Colonic mucosa (tissue), 4 donors: Measurements from ENCODE around the gene TMPRSS11F. TPM values are rescaled to one million over a fixed set of nuclear protein-coding genes. Genes with fewer than 3 reads are reported as not detected.

ENCODE experiments used
- DNase-seq: peaks from one replicate; pipeline ENCODE4 v3.0.0-alpha.2; 2020
- H3K27ac ChIP-seq: fragments of 200-600 bp; one replicate; pipeline ENCODE4 v1.8.0; 2021
- H3K27me3 ChIP-seq: fragments of 200-600 bp; one replicate; pipeline ENCODE4 v1.8.0; 2021
- H3K36me3 ChIP-seq: fragments of 200-600 bp; one replicate; pipeline ENCODE4 v1.8.0; 2021
- H3K4me1 ChIP-seq: fragments of 200-600 bp; one replicate; pipeline ENCODE4 v1.8.0; 2021; ENCODE audit warnings: mild to moderate bottlenecking
- H3K4me3 ChIP-seq: fragments of 200-600 bp; one replicate; pipeline ENCODE4 v1.8.0; 2021
- H3K9ac ChIP-seq, 2 donors: one replicate each; pipeline ENCODE4 v1.7.0; 2013; ENCODE audit warnings: control low read depth in 2 of 2, low read depth in 2 of 2, low read length in 2 of 2
- H3K9me3 ChIP-seq: fragments of 200-600 bp; one replicate; pipeline ENCODE4 v1.8.0; 2021
- intact Hi-C: fragments of 100-400 bp; cut with DNase I; formaldehyde crosslinking; loops from one replicate; pipeline ENCODE4 v1.14.1; 2022
- total RNA-seq, 2 donors: library from RNA; stranded (reverse); fragmentation: NEBNext Ultra II Directional in 1 of 2; extraction: Animal tissue kit (Norgen Biotek cat#: 25700) in 1 of 2; gene quantifications; one replicate each; pipeline ENCODE4 v1.2.1, GENCODE V29; 2021
- TF ChIP-seq, protein P1 (sequence below): fragments of 200-600 bp; IDR thresholded peaks from one replicate; pipeline ENCODE4 v1.8.0; 2022; ENCODE audit warnings: antibody characterized with exemption, mild to moderate bottlenecking
- donor health status: healthy.
- donor health status: DM: no; HTN: no; CAD: no.
- donor health status: DM: no; HTN: no; CAD: no.

Gene TMPRSS11F
- total RNA-seq, 2 donors from 2014 or later, result not detected

- Histone ChIP-seq H3K9ac (no peak overlapping the region), H3K27ac (no peak overlapping the region), H3K36me3 (no peaks in the 10 kb centered on the region), H3K9me3 (no peaks in the 10 kb centered on the region), H3K4me1 (no peaks in the 10 kb centered on the region), H3K4me3 (no peak overlapping the region), H3K27me3 (no peaks in the 10 kb centered on the region)
- DNase-seq, result no peak
- intact Hi-C loops, result no loop called here
- TF ChIP-seq, protein P1, sequence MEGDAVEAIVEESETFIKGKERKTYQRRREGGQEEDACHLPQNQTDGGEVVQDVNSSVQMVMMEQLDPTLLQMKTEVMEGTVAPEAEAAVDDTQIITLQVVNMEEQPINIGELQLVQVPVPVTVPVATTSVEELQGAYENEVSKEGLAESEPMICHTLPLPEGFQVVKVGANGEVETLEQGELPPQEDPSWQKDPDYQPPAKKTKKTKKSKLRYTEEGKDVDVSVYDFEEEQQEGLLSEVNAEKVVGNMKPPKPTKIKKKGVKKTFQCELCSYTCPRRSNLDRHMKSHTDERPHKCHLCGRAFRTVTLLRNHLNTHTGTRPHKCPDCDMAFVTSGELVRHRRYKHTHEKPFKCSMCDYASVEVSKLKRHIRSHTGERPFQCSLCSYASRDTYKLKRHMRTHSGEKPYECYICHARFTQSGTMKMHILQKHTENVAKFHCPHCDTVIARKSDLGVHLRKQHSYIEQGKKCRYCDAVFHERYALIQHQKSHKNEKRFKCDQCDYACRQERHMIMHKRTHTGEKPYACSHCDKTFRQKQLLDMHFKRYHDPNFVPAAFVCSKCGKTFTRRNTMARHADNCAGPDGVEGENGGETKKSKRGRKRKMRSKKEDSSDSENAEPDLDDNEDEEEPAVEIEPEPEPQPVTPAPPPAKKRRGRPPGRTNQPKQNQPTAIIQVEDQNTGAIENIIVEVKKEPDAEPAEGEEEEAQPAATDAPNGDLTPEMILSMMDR, result no peak
These were observed 19.4 kb upstream of the TMPRSS11F start for GRCh38 chr4:68148800-68149685.

GRCh38 chr4:68147079-68147478 lies 17.4 kb upstream of the TMPRSS11F start:
- no peak overlapping the region for H3K27ac ChIP-seq
- no peak overlapping the region for H3K4me3 ChIP-seq
- no peaks in the 10 kb centered on the region for H3K9me3 ChIP-seq
- intact Hi-C loops, result no loop called here
- no peaks in the 10 kb centered on the region for H3K27me3 ChIP-seq
- H3K4me1 ChIP-seq, result no peaks in the 10 kb centered on the region
- no peaks in the 10 kb centered on the region for H3K36me3 ChIP-seq
- H3K9ac ChIP-seq, result no peak overlapping the region
- TF ChIP-seq, protein P1, result no peak
- no peak for DNase-seq

DNA sequence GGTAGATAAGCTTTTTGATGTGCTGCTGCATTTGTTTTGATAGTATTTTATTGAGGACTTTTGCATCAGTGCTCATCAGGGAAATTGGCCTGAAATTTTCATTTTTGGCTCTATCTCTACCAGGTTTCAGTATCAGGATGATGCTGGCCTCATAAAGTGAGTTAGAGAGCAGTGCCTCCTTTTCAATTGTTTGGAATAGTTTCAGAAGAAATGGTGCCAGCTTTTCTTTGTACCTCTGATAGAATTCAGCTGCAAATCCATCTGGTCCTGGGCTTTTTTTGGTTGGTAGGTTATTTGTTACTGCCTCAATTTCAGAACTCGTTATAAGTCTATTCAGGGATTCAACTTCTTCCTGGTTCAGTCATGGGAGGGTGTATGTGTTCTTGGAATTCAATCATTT lies 15.6 kb upstream of the TMPRSS11F start:
- Histone ChIP-seq H3K9ac (no peak overlapping the region), H3K9me3 (no peaks in the 10 kb centered on the region), H3K36me3 (no peaks in the 10 kb centered on the region), H3K27ac (no peak overlapping the region), H3K4me1 (no peaks in the 10 kb centered on the region), H3K27me3 (no peaks in the 10 kb centered on the region), H3K4me3 (no peak overlapping the region)
- TF ChIP-seq, protein P1, result no peak
- intact Hi-C loops, result no loop called here
- no peak for DNase-seq

GRCh38 chr4:68141852-68142251 lies 12.2 kb upstream of the TMPRSS11F start:
- Histone ChIP-seq H3K27ac (no peak overlapping the region), H3K27me3 (no peaks in the 10 kb centered on the region), H3K36me3 (no peaks in the 10 kb centered on the region), H3K4me1 (no peaks in the 10 kb centered on the region), H3K9ac (no peak overlapping the region), H3K9me3 (no peaks in the 10 kb centered on the region), H3K4me3 (no peak overlapping the region)
- no peak for DNase-seq
- TF ChIP-seq, protein P1, result no peak
- intact Hi-C loops, result no loop called here

- TF ChIP-seq, protein P1, result no peak
- no peaks in the 10 kb centered on the region for H3K27me3 ChIP-seq
- H3K9me3 ChIP-seq, result no peaks in the 10 kb centered on the region
- DNase-seq, result no peak
- H3K36me3 ChIP-seq, result no peaks in the 10 kb centered on the region
- no peak overlapping the region for H3K9ac ChIP-seq
- no peak overlapping the region for H3K4me3 ChIP-seq
- no peaks in the 10 kb centered on the region for H3K4me1 ChIP-seq
- no peak overlapping the region for H3K27ac ChIP-seq
- intact Hi-C loops, result no loop called here
These were observed 2.7 kb upstream of the TMPRSS11F start for GRCh38 chr4:68132342-68132741.
